Measurements from ENCODE around the gene TRIM63.
"Not testable (repeated sequence)": the region's sequence is repeated elsewhere in the genome, so short reads cannot be mapped to it uniquely, and the experiment has no call there.

Gene TRIM63

DNA sequence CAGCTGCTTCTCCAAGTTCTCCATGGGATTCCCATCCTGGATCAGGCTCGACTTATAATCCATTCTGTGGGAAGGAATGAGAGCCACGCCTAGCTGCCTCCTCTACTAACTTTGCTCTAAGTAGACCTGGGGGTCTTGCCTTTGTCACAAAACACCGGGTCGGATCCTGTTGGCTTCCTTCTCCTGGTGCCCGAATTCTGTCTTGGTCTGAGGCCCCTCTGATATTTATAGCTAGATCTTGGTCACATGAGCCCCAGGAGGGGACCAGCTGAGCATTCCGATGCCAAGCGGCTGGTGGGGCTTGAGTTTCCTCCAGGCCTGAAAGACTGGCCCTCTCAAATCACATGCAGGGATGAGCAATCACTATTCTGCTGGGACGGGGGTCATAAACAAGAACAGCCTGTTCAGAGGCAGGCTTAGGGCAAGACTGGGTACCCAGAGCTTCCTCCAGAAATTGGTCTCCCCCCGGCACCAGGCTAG, at the start of gene TRIM63:
Gene TRIM63, minus strand, starts transcription at position 199 of the 480 bp plus-strand sequence. Its CDS starts 136 bp downstream, at position 63.
- no peak for DNase-seq
- in situ Hi-C loops (cut with HindIII; ENCODE audit: low pct_ligation_motif_present, low pct_unique_long_range_greater_than_20kb, low sequenced_read_pairs) = no loop called here

DNA sequence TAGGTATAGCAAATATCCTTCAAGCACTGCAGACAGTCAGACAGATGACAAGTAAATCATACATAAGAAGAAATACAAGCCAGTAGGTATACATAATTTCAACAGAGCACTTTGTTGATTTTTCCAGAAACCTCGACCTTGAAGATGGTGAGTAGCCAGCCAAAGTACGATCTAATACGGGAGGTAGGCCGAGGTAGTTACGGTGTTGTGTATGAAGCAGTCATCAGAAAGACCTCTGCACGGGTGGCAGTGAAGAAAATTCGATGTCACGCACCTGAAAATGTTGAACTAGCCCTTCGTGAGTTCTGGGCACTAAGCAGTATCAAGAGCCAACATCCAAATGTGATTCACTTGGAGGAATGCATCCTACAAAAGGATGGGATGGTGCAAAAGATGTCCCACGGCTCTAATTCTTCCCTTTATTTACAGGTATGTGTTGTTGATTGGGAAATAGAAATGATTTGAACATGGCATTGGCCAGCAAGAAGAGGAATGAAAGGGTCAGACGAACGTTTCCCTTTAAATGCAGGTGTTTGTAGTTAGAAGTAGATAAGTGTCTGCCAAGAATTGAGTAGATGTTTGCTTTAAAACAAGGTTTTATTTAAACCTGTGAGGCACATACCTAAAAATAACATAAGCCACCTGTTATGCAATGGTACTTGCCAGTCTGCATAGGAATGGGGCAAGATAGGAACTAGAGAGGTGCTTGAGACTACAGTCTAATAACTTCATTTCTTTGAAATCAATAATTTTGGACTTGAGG, 46.9 kb upstream of the TRIM63 start:
- no peak for DNase-seq
- in situ Hi-C loops (cut with HindIII; ENCODE audit: low pct_ligation_motif_present, low pct_unique_long_range_greater_than_20kb, low sequenced_read_pairs) = no loop called here

DNA sequence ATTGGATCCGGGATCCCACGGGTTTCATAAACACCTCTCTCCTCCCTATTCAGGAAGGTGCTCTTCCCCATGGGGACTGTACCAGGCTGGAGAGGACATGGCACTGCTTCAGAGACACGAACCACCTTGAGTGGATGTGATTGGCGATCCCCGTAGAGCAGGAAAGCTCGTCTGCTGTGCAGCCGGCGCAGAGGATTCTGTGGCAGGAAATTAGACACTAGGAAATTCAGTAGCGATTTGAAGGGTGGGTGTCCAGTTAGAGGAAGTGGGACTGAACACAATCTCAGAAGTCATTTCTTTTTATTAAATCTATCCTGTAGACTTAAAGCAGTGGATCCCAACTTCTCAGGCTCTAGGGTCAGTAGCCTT, 45.0 kb upstream of the TRIM63 start:
- in situ Hi-C loops (cut with HindIII; ENCODE audit: low pct_ligation_motif_present, low pct_unique_long_range_greater_than_20kb, low sequenced_read_pairs) = no loop called here
- no peak for DNase-seq

DNA sequence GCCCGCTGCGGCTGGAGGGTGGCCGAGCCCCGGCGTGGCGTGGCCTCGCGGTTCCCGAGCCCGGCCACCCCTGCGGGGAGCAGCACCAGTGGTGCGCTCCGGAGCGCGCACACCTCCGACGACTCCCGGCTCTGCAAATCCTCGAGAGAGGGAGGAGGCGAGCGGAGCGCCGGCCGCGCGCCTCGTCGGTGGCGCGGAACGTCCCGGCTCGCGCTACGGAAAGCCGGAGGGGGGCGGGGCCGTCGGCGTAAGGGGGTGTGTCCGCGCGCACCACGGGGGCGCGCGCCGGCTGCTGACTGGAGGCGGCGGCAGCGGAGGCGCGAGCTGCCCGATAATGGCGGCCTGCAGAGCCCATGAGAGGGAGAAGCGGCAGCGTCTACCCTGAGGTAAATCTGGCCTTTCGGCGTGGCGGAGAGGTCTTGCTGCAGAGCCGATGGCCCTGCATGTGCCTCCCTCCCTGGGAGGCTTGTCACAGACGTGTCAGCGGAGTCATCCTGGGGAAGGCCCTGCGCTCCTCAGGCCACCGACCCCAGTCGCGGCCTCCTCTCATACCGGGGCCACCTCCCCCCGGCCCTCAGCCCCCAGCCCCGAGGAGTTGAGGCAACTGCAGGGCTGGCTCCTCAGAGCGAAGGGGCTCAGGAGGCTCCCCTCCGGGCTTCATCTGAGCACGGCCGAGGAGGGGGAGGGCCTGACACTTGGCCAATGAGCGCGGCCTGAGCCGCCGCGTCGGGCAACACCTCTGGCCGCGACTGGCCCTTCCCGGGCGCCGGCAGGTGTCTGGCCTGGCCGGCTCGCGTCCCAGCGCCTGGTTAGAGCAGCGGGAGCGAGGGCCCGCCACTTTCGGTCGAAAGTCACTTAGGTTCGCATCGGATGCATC, 44.3 kb upstream of the TRIM63 start, which contains the start of gene PDIK1L:
Gene PDIK1L, plus strand, starts transcription at position 295 of the 877 bp plus-strand sequence. CDS start 2,485 bp downstream, outside the sequence.
- DNase-seq = peak; percentile 93
- in situ Hi-C loops (cut with HindIII; ENCODE audit: low pct_ligation_motif_present, low pct_unique_long_range_greater_than_20kb, low sequenced_read_pairs) = no loop called here

DNA sequence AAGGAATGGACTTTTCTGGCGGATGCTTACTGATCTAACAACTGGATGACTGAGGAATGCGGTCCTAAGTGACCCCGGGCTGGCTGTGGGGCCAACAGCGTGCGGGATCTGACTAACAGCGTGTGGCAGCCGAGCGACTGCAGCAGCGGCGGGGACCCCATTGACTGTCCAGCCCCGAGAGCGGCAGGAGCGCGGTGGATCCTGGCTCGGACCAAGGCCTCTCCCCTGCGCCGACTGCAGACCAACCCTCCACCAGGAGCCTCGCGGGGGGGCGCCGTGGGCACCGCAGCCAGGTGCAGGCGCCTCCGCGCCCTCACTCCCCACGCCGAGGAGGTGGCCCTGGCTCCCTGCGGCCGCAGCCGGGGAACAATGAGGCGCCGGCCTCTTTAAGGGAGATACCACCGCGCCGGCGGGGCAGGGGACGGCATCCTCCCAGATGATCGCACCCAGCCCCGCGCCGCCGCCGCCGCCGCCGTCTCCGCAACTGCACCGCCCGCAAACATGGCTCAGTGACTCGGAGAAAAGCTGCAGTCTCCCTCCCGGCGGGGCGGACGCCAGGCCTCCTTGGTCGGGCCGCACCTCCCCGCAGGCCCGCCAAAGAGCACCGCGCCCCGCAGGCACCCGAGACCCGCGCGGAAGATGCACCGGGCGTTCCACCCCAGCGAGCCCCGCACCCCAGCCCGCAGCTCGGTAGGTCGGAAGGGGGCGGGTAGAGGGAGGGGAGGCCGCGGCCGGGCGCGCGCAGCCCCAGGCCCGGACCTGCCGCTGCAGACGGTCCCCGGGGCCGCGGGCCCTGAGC, 43.5 kb upstream of the TRIM63 start:
- in situ Hi-C loops (cut with HindIII; ENCODE audit: low pct_ligation_motif_present, low pct_unique_long_range_greater_than_20kb, low sequenced_read_pairs) = no loop called here
- peak; percentile 56 for DNase-seq

DNA sequence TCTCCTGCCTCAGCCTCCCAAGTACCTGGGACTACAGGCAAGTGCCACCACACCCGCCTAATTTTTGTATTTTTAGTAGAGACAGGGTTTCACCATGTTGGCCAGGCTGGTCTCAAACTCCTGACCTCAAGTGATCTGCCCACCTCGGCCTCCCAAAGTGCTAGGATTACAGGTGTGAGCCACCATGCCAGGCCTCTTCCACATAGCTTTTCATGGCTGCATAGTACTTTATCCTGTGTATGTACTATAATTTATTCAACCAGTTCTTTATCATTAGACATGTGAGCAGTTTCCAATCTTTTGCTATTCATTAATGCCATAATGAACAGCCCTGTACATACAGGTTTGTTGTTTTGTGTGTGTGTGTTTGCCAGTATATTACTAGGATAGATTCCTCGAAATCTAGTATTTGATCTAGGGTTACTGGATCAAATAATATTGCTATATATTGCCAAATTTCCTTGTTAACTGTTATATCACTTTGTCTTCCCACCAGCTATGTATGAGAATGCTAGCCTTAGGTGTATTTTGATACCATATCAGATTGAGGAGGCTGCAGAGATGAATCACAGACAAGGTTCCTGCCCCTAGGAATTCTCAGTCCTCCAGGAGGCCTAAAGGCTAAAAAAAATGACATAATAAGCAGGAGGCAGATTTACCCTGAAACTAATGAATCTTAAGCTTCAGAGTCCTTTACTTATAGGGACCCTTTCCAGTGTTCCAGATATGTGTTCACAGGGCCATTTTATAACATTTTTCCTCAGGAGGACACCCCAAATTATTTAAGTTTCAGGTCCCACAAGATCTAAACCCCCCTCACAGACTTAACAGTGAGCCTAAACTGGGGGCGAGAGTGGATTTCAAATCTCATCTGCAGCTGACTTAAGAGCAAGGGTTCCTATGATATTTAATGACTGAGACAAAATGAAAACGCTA, 42.1 kb upstream of the TRIM63 start:
- DNase-seq = no peak
- in situ Hi-C loops (cut with HindIII; ENCODE audit: low pct_ligation_motif_present, low pct_unique_long_range_greater_than_20kb, low sequenced_read_pairs) = no loop called here

DNA sequence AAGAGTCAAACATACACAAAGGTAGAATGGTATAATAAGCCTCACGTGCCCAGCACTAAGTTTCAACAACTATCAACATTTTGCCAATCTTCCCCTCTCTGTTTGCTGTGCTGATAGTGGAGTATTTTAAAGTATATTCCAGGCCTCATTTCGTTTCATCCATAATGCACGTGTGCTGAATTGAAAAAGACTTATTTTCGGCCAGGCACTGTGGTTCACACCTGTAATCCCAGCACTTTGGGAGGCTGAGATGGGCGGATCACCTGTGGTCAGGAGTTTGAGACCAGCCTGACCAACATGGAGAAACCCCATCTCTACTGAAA, 37.8 kb upstream of the TRIM63 start:
- DNase-seq; in situ Hi-C loops (cut with HindIII; ENCODE audit: low pct_ligation_motif_present, low pct_unique_long_range_greater_than_20kb, low sequenced_read_pairs): not testable (repeated sequence)

DNA sequence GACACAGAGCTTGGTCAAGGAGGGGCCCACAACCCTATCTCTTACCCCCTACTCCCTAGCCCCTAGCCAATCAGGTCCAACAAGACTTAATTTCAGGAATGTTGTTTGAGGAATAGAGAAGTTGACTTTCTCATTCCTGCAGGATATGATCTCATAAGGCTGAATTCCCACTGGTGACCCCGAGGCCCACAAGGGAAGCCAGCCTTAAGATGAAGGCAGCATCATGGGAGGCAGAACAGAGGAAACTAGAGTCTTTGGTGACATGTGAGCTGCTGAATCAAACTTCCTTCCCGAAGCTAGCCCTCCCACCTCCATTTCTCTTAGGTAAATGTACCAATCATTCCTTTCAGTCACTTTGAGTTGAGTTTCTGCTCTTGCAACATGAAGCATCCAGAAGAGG, 35.1 kb upstream of the TRIM63 start:
- no peak for DNase-seq
- in situ Hi-C loops (cut with HindIII; ENCODE audit: low pct_ligation_motif_present, low pct_unique_long_range_greater_than_20kb, low sequenced_read_pairs) = no loop called here

DNA sequence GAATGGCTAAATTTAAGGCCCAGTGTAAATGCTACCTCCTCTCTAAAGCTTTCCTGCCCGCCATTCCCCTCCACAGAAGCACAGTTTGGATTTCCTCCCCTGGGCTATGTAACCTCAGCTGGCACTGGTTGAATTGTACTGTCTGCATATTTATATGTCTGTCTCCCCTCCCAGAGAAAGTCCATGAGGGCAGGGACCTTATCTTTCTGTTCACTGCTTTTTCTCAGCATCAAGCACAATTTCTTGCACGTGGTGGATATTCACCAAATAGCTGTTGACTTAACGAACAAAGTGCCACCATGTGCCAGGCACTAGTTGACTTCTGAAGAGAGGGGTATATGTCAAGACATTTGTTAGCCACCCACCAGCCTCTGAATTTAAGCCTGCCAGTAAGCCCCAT, 34.7 kb upstream of the TRIM63 start:
- in situ Hi-C loops (cut with HindIII; ENCODE audit: low pct_ligation_motif_present, low pct_unique_long_range_greater_than_20kb, low sequenced_read_pairs) = no loop called here
- no peak for DNase-seq

DNA sequence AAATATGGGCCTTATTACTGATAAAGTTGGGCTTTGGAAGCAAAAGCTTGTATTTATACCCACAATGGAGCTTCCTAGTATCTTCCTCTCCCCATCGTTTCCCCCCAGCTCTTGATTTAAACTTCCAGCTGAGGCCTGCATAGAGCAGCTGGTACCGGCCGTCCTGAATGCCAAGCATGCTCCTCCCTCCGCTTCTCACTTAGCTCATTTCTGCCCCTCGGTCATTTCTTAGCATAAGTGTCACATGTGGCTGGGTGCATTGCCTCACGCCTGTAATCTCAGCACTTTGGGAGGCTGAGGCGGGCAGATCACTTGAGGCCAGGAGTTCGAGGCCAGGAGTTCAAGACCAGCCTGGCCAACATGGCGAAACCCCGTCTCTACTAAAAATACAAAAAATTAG, 32.8 kb upstream of the TRIM63 start:
- DNase-seq; in situ Hi-C loops (cut with HindIII; ENCODE audit: low pct_ligation_motif_present, low pct_unique_long_range_greater_than_20kb, low sequenced_read_pairs): not testable (repeated sequence)

DNA sequence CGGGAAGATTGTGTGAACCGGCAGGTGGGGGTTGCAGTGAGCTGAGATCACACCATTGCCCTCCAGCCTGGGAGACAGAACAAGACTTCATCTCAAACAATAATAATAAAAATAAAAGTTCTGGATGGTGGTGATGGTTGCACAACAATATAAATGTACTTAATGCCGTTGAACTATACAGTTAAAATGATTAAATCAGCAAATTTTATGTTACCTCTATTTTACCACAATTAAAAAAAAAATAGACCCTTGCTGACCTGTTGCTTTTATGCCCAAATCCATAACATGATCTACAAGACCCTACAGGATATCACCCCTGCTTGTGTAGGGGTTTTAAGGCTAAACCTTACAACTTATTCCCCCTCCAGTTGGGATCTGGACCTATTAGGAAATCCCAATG, 32.4 kb upstream of the TRIM63 start:
- no peak for DNase-seq
- in situ Hi-C loops (cut with HindIII; ENCODE audit: low pct_ligation_motif_present, low pct_unique_long_range_greater_than_20kb, low sequenced_read_pairs) = no loop called here

DNA sequence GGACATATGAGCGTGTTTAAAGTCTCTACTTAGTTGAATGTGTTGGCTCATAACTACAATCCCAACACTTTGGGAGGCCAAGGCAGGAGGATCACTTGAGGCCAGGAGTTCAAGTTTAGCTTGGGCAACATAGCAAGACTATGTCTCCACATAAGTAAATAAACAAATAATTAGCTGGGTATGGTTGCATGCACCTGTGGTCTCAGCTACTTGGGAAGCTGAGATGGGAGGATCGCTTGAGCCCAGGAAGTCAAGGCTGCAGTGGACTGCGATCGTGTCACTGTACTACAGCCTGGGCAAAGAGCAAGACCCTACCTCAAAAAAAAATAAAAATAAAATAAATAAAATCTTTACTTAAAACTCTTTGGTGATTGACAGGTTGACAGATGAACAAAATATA, 31.2 kb upstream of the TRIM63 start:
- in situ Hi-C loops (cut with HindIII; ENCODE audit: low pct_ligation_motif_present, low pct_unique_long_range_greater_than_20kb, low sequenced_read_pairs) = no loop called here
- no peak for DNase-seq

DNA sequence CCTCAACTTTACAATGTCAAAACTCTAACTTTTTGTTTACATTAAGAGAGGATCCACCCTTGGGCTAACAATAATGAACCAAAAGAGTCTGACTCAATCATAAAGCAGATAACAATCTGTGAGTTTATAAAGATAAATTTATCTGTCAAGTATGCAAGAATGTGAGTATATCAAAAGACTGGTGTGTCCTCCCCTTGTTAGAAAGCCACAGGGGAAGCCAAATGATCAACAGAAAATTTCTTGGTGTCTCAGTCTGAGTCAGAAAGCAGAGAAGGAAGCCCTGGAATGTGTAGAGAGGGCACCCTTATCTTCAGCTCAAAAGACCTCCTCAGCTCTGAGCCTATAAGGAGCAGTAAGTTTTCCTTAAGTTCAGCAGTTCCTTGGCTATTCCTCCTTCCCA, 30.3 kb upstream of the TRIM63 start:
- no peak for DNase-seq
- in situ Hi-C loops (cut with HindIII; ENCODE audit: low pct_ligation_motif_present, low pct_unique_long_range_greater_than_20kb, low sequenced_read_pairs) = no loop called here

DNA sequence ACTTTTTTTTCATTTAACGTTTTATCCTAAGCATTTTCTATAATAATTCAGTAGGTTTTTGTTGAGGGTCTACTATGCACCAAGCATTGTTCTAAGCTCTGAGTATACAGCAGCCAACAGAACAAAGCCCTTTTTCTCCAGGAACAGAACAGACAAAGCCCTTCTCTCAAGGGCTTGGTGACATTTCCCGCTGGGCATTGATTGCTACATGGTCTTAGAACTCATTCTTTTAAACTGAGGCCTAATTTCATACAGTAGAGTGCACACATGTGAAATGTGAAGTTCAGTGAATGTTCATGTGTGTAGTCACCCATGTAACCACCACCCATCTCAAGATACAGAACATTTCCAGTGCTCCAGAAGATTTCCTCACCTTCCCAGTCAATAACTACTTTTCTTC, 29.0 kb upstream of the TRIM63 start:
- no peak for DNase-seq
- in situ Hi-C loops (cut with HindIII; ENCODE audit: low pct_ligation_motif_present, low pct_unique_long_range_greater_than_20kb, low sequenced_read_pairs) = no loop called here

DNA sequence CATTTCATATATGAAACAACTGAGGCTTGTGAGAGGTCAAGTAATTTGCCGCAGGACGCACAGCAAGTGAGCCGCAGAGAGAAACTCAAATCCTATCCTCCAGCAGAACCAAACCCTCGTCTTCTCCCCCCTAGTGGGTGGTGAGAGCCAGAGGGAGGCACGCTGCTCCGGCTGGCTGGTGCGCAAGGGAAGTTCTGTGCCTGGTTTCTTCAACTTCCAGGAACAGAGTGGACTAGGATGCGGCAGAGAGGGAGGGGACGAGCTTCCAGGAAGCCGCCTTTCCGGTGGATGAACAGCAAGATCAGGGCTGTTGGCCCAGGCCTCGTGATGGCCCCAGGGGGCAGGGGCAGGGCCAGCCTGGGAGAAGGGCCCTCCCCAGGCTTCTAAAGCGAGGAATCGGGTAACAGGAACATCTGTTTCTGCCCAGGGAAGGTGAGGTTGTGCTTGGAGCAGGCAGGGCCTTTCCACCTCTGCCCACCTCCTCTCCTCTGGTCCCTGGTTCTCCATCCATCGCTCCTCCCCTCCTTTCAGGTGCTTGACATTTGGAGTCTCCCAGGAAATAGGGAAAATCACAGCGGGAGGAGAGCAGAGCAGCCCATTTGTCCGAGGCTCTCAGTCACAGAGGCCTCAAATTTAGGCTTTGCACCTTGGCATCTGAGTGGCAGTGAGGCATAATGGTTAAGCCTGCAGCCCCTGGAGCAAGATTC, 27.4 kb upstream of the TRIM63 start:
- in situ Hi-C loops (cut with HindIII; ENCODE audit: low pct_ligation_motif_present, low pct_unique_long_range_greater_than_20kb, low sequenced_read_pairs) = no loop called here
- no peak for DNase-seq

DNA sequence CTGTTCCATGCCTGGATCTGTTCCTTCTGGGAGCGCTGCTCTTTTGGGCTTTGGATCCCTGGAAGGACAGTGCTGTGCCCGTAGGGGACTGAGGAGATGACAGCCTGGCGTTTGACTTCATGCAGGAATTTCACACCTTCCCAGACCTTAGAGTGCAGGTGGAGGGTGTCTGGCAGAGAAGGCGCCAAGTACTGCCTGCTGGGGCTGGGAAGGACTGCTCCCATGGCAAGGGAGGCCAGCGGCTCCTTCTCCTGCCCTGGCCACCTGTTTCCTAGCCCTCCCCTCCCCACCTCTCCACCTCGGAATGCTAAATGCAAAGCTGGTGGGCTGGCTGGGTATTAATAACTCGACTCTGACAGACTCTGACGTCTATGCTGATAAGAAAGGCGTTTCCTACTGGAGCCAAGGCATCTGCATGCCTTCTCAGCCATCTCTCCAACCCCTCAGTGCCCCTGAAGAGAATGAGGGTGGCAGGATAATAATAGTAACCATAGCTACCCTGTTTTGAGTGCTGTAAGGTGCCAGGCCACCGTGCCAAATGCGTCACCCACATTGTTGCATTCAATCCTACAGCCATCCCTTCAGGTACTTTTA, 26.7 kb upstream of the TRIM63 start:
- no peak for DNase-seq
- in situ Hi-C loops (cut with HindIII; ENCODE audit: low pct_ligation_motif_present, low pct_unique_long_range_greater_than_20kb, low sequenced_read_pairs) = no loop called here

DNA sequence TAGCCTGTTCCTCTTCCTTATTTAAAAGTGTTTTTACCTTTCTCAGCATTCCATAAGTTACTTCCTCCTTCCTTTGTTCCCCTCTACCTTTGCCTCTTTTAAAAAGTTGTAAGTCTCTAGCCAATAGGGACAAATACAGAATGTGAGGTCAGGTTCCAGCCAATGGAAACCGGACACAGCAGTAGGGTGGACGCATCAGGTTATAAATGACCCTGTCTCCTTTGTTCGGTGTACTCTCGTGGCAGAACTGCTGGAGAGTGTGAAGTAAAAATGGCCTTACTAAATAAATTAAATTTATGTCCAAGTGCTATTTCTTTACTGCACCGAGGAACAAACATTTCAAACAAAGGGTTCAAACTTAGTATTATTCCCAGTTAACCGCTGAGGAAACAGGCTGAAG, 26.1 kb upstream of the TRIM63 start:
- in situ Hi-C loops (cut with HindIII; ENCODE audit: low pct_ligation_motif_present, low pct_unique_long_range_greater_than_20kb, low sequenced_read_pairs) = not testable (repeated sequence)

More for the DNA sequence above, 26.1 kb upstream of the TRIM63 start:
- not testable (repeated sequence) for DNase-seq
